Left ventricle myocardium inferior (tissue), 1 donor: ENCODE measurements around the gene FNDC3B. TPM values are rescaled to one million over a fixed set of nuclear protein-coding genes. Genes with fewer than 3 reads are reported as not detected.

Experiments
- DNase-seq: peaks from one replicate; pipeline ENCODE4 v3.0.0-alpha.2; 2020
- H3K27ac ChIP-seq: fragments of 200-600 bp; replicated peaks from 2 replicates; pipeline ENCODE4 v1.8.0; 2021
- H3K27me3 ChIP-seq: fragments of 200-600 bp; 2 replicates; pipeline ENCODE4 v1.8.0; 2021; ENCODE audit warnings: low read depth
- H3K36me3 ChIP-seq: fragments of 200-600 bp; 2 replicates; pipeline ENCODE4 v1.8.0; 2021
- H3K4me1 ChIP-seq: fragments of 200-600 bp; 2 replicates; pipeline ENCODE4 v1.8.0; 2021
- H3K4me3 ChIP-seq: fragments of 200-600 bp; 2 replicates; pipeline ENCODE4 v1.8.0; 2021; ENCODE audit warnings: mild to moderate bottlenecking, moderate library complexity
- H3K9me3 ChIP-seq: fragments of 200-600 bp; replicated peaks from 2 replicates; pipeline ENCODE4 v1.8.0; 2021
- CTCF ChIP-seq: fragments of 200-600 bp; IDR thresholded peaks from 2 replicates; pipeline ENCODE4 v1.8.0; 2021; ENCODE audit warnings: antibody characterized with exemption, mild to moderate bottlenecking, borderline replicate concordance
- intact Hi-C: fragments of 100-400 bp; cut with micrococcal nuclease; formaldehyde crosslinking; loops from one replicate; pipeline ENCODE4 v1.11.0; 2022
- total RNA-seq: library from RNA; stranded (reverse); fragmentation: NEBNext Ultra II Directional; extraction: Animal tissue kit (Norgen Biotek cat#: 25700); gene quantifications from one replicate; pipeline ENCODE4 v1.2.1, GENCODE V29; 2021
- donor health status: DM: no; HTN: yes; CAD: no; lungs with severe emphysema.

FNDC3B gene
- total RNA-seq, 1 donor from 2014 or later, result 75.7 TPM

- no peaks in the 10 kb centered on the region for H3K27me3 ChIP-seq
- peaks cover 15% of the 10 kb centered on the region for H3K4me1 ChIP-seq
- DNase-seq, result no peak
- peaks cover 6% of the 10 kb centered on the region for H3K9me3 ChIP-seq
- no peak overlapping the region for H3K27ac ChIP-seq
- no peak for TF ChIP-seq CTCF
- peaks cover 43% of the 10 kb centered on the region for H3K36me3 ChIP-seq
- intact Hi-C loops, result no loop called here
- H3K4me3 ChIP-seq, result no peak overlapping the region
Measured at GRCh38 chr3:172380632-172381031, 341.3 kb downstream of the FNDC3B start.

- H3K27ac ChIP-seq, result no peak overlapping the region
Measured at GRCh38 chr3:172383306-172383796, 344.0 kb downstream of the FNDC3B start.

GRCh38 chr3:172384836-172385235, 345.5 kb downstream of the FNDC3B start:
- peaks cover 18% of the 10 kb centered on the region for H3K36me3 ChIP-seq
- no peak for TF ChIP-seq CTCF
- no peak for DNase-seq

More at GRCh38 chr3:172383306-172383796, 344.0 kb downstream of the FNDC3B start:
- no peak overlapping the region for H3K4me3 ChIP-seq
- TF ChIP-seq CTCF, result no peak
- intact Hi-C loops, result no loop called here
- H3K36me3 ChIP-seq, result peaks cover 33% of the 10 kb centered on the region
- peaks cover 17% of the 10 kb centered on the region for H3K4me1 ChIP-seq
- H3K27me3 ChIP-seq, result no peaks in the 10 kb centered on the region
- no peak for DNase-seq
- H3K9me3 ChIP-seq, result peaks cover 6% of the 10 kb centered on the region

GRCh38 chr3:172387728-172388127, 348.4 kb downstream of the FNDC3B start:
- Histone ChIP-seq H3K9me3 (no peaks in the 10 kb centered on the region), H3K27ac (no peak overlapping the region), H3K4me1 (peaks cover 42% of the 10 kb centered on the region), H3K36me3 (no peaks in the 10 kb centered on the region), H3K4me3 (no peak overlapping the region), H3K27me3 (no peaks in the 10 kb centered on the region)
- DNase-seq, result no peak
- no peak for TF ChIP-seq CTCF
- intact Hi-C loops, result no loop called here

More at GRCh38 chr3:172384836-172385235, 345.5 kb downstream of the FNDC3B start:
- Histone ChIP-seq H3K4me1 (peaks cover 19% of the 10 kb centered on the region), H3K27ac (no peak overlapping the region), H3K27me3 (no peaks in the 10 kb centered on the region), H3K9me3 (no peaks in the 10 kb centered on the region), H3K4me3 (no peak overlapping the region)
- intact Hi-C loops, result no loop called here

GRCh38 chr3:172388412-172389078, 349.2 kb downstream of the FNDC3B start:
- H3K4me1 ChIP-seq, result peaks cover 42% of the 10 kb centered on the region
- intact Hi-C loops, result no loop called here
- TF ChIP-seq CTCF, result no peak

More at GRCh38 chr3:172388412-172389078, 349.2 kb downstream of the FNDC3B start:
- DNase-seq, result no peak
- H3K27me3 ChIP-seq, result no peaks in the 10 kb centered on the region
- no peak overlapping the region for H3K4me3 ChIP-seq
- H3K36me3 ChIP-seq, result no peaks in the 10 kb centered on the region
- H3K9me3 ChIP-seq, result no peaks in the 10 kb centered on the region
- H3K27ac ChIP-seq, result no peak overlapping the region
